Measurements from ENCODE around the gene NR1D2.

The NR1D2 gene

GRCh38 chr3:23932571-23932970, 12.5 kb upstream of the NR1D2 start:
- no peak for DNase-seq

- no peak for DNase-seq
Observed at GRCh38 chr3:23934253-23934652, 10.8 kb upstream of the NR1D2 start.

GRCh38 chr3:23937296-23937695, 7.8 kb upstream of the NR1D2 start:
- no peak for DNase-seq

DNA sequence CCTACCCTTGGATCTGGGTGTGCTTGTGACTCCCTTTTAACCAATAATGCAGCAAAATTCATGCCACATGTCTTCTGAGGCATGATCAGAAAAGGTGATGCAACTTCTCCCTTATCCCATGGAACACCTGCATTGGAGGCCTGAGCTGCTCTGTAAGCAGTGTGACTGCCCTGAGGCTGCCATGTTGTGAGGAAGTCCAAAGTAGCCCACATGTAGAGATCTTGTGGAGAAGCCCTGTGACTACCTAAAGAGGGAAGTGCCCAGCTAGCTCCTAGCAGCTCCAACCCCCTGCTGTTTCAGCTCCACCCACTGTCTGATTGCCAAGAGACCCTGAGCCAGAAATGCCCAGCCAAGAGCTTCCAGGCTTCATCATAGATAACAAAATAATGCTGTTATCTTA, 6.4 kb upstream of the NR1D2 start:
- no peak for DNase-seq

DNA sequence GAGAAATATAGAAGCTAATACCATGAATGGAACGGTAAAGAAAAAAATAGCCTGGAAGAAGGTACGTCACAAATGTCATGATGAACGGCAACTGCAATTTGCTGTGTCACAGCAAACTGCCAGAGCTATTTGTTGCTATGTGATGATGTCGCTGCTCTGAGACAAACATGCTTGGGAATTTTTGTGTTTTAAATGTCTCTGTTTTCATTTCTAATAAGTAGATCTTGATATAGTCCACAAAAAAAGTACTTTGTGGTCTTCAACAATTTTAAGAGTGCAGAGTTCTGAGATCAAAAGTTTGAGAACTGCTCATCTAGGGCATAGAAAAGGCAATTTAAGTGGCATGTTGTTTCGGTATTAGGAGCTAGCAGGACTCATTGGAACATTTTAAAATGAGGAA, 4.3 kb upstream of the NR1D2 start:
- no peak for DNase-seq

- no peak for DNase-seq
Observed at GRCh38 chr3:23941440-23941839, 3.6 kb upstream of the NR1D2 start.

- DNase-seq = no peak
Observed at GRCh38 chr3:23942546-23942945, 2.5 kb upstream of the NR1D2 start.

GRCh38 chr3:23944007-23944783, 891 bp upstream of the NR1D2 start:
- DNase-seq = no peak

DNA sequence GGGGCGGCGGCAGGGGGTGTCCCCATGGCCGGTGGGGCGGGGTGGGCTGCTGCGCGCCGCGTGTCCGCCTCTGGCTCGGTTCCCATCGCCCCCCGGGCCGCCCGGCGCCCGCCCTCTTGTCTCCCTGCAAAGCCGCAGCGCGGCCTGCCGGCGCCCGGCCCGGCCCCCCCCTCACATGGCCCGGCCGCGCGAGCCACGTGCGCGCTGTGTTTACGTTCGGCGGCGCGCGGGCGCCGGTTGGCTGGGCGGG, 502 bp downstream of the NR1D2 start:
- DNase-seq = no peak

DNA sequence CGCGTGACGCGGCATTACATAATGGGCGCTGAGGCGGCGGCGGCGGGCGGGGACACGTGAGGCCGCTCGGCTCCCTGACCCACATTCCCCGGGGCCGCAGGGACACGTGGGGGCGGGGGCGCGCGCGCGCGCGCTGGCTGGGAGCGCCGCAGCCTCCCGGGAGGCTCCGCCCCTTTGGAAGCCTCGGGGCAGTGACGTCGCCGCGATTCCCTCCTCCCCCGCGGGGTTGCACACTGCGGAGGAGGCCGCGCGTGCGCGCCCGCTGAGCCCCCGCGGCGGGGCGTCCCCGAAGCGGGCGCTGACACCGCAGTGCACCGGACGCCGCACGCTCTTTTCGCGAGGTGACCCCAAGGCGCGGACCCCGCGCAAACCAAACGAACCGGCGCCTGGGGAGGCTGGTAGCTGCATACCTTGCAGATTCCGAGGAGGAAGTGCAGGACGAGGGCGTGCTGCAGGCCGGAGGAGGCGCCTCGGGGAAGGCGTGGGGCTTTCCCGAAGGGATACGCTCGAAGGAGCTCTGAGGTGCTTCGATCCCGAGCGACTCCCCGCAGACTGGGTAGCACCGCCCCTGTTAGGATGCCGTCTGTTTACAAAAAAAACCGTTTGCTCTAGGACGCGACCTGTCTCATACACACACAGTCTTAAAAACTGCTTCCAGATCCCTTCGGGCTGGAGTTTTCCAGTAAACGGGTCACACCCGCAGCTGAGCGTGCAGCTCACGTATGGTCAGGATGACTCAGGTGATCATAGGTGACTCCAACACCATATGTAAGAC, 1.0 kb downstream of the NR1D2 start:
- DNase-seq = peak; percentile 95 to 96

DNA sequence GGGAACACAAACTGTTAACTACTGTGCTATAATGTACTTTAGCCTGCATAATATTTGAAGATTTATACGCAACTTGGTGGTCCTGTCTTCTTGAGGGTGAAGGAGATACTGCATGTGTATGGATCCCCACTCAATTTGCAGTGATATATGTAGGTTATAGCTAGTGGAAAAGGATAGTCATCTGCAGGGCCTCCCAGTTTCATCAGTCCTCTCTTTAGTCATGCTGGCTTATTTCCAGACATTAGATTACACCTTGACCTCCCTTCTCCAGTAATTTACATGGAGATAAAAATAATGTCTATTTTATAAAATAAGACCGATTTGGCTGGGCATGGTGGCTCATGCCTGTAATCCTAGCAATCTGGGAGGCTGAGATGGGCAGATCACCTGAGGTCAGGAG, 3.7 kb downstream of the NR1D2 start:
- DNase-seq = no peak

GRCh38 chr3:23949784-23950183, 4.7 kb downstream of the NR1D2 start:
- DNase-seq = peak in 1 of 2 experiments; percentile 19

- no peak for DNase-seq
Observed at GRCh38 chr3:23950293-23950692, 5.2 kb downstream of the NR1D2 start.

DNA sequence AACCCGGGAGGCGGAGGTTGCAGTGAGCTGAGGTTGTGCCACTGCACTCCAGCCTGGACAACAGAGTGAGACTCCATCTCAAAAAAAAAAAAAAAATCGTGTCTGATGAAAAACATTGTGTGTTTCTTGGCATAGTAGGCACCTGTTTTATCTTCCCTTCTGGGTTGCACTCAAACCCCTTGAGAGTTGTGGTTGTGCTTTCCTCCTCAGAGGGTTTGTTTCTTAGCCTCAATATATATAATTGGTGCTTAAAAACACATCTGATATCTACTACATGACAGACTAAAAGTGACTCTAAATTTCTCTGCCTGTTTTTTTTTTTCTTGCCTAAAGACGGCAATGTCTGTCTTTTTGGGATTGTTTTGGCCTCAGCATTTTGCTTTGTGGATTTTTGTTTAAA, 7.6 kb downstream of the NR1D2 start:
- no peak for DNase-seq

GRCh38 chr3:23953523-23953922, 8.4 kb downstream of the NR1D2 start:
- no peak for DNase-seq

DNA sequence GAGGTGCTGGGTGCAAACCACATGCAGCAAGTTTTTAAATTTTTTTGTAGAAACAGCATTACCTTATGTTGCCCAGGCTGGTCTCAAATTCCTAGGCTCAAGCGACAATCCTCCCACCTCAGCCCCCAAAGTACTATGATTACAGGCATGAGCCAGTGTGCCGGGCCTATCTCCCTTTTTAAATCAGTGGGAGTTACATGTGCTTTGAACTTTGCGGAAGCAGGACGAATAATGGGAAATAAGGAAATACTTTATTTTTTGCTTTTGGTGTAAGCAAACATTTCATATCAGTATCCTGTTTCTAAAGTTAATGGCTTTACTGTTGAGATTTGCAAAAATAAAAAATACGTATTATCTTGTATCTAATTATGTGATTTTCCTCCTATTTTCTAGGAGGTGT, 9.1 kb downstream of the NR1D2 start:
- no peak for DNase-seq

DNA sequence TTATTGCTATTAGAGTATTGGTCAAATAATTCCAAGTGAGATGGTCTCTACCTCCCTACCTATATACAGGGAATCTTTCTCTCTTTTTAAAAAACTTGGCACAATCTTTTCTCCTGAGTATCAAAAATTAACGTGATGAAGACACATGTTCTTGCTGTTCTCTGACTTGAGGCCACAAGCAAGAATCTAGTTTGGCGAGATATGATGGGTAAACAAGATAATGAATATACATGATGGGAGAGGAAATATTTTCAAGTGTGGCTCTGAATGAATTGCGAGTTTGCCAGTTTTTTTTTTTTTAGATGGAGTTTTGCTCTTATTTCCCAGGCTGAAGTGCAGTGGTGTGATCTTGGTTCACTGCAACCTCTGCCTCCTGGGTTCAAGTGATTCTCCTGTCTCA, 11.6 kb downstream of the NR1D2 start:
- no peak for DNase-seq

DNA sequence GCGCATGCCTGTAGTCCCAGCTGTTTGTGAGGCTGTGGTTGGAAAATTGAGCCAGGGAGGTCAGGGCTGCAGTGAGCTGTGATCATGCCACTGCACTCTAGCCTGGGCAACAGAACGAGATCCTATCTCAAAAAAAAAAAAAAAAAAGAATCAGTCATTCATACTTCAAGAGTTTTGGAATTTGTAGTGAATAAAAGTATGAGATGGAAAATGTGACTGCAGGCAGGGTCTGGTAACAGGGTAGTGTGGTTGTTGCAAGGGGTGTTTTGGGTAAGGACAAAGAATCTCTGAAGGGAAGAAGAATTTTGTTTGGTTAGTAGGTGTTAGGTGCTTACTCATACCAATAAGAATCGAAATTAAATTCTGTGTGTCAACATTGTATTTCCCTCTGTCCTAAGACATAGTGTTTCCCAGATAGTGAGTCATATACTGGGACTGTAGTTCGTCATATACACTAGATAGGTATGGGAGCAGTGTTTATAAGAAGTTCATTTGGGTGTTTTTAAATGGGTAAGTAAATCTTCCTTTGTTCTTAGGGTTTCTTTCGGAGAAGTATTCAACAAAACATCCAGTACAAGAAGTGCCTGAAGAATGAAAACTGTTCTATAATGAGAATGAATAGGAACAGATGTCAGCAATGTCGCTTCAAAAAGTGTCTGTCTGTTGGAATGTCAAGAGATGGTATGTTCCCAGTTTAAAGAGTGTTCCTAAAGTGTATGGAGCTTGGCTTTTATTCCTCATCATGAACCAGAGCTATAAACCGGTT, 14.2 kb downstream of the NR1D2 start:
- no peak for DNase-seq

- peak in 1 of 2 experiments; percentile 59 for DNase-seq
Observed at GRCh38 chr3:23960649-23961048, 15.6 kb downstream of the NR1D2 start.

DNA sequence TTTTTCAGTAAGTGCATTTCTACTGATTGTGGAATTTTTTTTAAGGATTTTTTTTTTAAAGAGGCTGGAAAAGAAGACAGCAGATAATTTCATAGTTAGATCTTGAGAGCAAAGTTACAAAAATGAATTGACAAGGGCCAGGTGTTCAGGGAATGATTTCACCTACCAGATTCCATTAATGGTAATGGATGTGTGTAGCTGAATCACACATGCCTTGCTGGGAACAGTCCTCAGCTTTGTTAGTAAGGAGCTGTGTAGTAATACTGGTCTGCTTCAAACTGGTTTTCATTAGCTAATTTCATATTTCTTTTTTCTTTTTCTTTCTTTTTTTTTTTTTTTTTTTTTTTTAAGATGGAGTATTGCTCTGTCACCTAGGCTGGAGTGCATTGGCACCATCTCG, 16.0 kb downstream of the NR1D2 start:
- DNase-seq = no peak

DNA sequence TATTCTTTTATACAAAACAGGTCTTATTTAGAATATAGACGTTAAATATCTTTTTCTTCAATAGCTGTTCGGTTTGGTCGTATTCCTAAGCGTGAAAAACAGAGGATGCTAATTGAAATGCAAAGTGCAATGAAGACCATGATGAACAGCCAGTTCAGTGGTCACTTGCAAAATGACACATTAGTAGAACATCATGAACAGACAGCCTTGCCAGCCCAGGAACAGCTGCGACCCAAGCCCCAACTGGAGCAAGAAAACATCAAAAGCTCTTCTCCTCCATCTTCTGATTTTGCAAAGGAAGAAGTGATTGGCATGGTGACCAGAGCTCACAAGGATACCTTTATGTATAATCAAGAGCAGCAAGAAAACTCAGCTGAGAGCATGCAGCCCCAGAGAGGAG, 16.8 kb downstream of the NR1D2 start:
- DNase-seq = no peak

DNA sequence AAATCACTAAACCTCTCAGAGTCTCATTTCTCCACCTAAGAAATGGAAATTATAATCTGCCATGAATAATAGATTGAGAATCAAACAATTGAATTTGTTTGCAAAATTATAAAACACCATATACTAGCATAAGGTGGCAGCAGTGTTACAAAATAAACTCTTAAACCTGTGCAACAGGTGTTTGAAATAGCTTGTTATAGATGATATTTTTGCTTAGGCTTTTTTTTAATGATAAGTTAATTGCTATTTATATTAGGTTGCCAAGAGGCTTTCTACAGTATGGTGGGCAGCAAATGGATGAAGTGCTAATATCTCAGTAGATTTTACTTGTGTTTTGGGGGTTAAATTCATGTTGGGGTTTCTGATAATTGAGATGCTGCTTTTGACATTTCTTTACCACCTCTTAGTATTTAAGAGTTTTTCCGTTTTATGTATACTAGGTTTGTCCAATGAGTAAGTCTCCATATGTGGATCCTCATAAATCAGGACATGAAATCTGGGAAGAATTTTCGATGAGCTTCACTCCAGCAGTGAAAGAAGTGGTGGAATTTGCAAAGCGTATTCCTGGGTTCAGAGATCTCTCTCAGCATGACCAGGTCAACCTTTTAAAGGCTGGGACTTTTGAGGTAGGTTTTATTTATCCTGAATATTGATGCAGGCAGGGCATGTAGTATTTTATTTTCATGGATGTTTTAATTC, 19.6 kb downstream of the NR1D2 start:
- no peak for DNase-seq

- DNase-seq = no peak
Observed at GRCh38 chr3:23966328-23966727, 21.2 kb downstream of the NR1D2 start.
